Activated CD4-positive, alpha-beta T cell treated with anti-CD3 and anti-CD28 coated beads, Interleukin-2, amount 50 U/mL, for 48 hours (primary cell): Measurements from ENCODE around the gene MT1X.
A peak's percentile ranks its signal among the peaks of the same experiment; 100 is the strongest.
"Not testable (repeated sequence)": the region's sequence is repeated elsewhere in the genome, so short reads cannot be mapped to it uniquely, and the experiment has no call there.

ENCODE experiments used
- DNase-seq, 2 experiments: peaks; one replicate each; pipeline ENCODE4 v3.0.0-alpha.2; 2020

MT1X gene

GRCh38 chr16:56713794-56714193 lies 31.5 kb downstream of the MT1X start:
- DNase-seq = no peak

- DNase-seq = no peak
Measured at GRCh38 chr16:56715126-56715525, 32.9 kb downstream of the MT1X start.

DNA sequence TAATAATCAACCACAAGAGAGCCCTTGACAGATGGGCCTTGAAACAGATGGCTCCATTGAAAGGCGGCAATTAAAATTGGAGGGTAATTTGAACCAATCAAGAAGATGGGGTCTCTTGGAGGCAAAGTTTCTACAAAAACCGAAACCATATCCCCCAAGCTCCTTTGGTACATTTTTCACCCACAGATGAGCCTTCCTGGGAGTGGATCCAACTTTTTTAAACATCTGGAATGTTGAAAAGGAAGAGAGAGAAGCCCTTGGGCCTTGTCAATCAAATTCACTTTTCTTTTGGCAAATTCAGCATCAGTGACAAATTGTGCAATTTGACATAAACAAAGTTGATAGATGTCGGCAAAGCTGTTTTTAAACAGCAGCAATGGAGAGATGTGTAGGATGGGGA lies 34.5 kb downstream of the MT1X start:
- DNase-seq = no peak

DNA sequence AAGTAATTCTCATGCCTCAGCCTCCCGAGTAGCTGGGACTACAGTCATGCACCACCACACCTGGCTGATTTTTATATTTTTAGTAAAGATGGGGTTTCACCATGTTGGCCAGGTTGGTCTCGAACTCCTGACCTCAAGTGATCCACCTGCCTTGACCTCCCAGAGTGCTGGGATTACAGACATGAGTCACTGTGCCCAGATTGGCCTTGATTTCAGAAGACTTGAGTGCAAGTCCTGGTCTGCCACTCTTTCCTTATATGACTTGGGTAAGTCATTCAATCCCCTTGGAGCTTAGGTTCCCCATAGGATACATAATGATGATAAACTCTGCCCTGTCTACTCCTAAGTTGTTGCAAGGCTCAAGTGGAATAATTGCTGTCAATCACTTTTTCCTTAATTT lies 35.3 kb downstream of the MT1X start:
- not testable (repeated sequence) for DNase-seq

- no peak for DNase-seq
Measured at GRCh38 chr16:56722200-56722842, 40.1 kb downstream of the MT1X start.

DNA sequence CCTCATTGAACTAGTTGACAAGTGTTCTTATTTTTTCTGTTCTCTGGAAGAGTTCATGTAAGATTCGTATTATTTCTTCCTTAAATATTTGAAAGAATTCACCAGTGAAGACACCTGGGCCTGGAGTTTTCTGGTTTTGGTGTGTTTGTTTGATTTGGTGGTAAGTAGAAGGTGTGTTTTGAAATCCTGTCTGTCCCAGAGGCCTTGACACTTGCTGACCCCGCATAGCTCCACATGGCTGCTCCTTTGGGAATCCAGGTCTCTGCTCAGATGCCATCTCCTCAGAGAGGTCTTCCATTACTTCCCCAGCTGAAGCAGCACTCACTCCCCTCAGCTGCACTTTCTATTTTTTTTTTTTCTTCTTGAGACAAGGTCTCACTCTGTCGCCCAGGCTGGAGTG lies 41.9 kb downstream of the MT1X start:
- DNase-seq = no peak

DNA sequence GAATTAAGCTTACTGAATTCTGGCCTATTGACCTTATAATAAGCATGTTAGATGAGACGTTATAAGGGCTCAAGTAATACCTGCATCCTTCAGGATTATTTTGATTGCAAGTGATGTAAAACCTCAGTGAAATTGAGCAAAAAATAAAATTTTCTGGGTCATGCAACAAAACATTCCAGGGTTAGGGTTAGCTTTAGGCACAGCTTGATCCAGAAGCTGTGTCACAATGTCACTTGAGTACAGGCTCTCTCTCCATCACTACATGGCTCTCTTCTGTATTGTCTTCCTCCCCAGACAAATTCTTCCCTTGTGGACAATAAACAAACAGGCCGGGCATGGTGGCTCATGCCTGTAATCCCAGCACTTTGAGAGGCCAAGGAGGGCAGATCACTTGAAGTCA lies 44.0 kb downstream of the MT1X start:
- DNase-seq = no peak

DNA sequence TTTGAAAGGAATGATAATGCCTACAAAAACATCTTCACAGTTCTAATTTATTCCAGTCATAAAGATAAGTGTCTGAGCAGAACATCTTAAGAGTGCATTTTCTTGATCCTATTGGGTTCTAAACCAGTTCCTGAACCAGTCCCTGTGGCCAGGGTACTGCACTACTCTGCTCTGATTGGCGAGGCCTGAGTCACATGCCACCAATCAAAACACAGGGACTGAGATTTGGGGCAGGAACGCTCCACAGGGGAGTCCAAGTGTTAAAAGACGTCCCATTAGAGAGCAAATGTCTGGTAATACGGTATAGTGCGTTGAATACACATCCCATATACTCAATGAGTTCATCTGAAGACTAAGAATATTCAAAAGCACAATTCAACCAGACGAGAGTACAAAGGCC lies 44.7 kb downstream of the MT1X start:
- no peak for DNase-seq

GRCh38 chr16:56728027-56728426 lies 45.8 kb downstream of the MT1X start:
- DNase-seq = no peak

GRCh38 chr16:56728980-56729734 lies 46.9 kb downstream of the MT1X start:
- DNase-seq = no peak

- peak; percentile 89 to 92 for DNase-seq
Measured at GRCh38 chr16:56729735-56730662, 47.7 kb downstream of the MT1X start, which contains the start of gene NUP93. TSS of gene NUP93 (plus strand) at chr16:56730129. CDS start at chr16:56748248, 18,119 bp downstream.

GRCh38 chr16:56732366-56732765 lies 50.1 kb downstream of the MT1X start:
- DNase-seq = no peak

- peak; percentile 32 to 48 for DNase-seq
Measured at GRCh38 chr16:56732832-56733231, 50.6 kb downstream of the MT1X start.
